Common myeloid progenitor, CD34-positive (primary cell): ENCODE measurements around the gene KCNJ18.
"Not testable (repeated sequence)": the region's sequence is repeated elsewhere in the genome, so short reads cannot be mapped to it uniquely, and the experiment has no call there.

ENCODE experiments used
- CTCF ChIA-PET: fragments of 350-600 bp; sonication (Branson Sonifier 250); formaldehyde crosslinking; loops from one replicate; lab custom pipeline; 2021; ENCODE audit warnings: antibody characterized with exemption; lab: Charles Lee
- POLR2A ChIA-PET: fragments of 350-600 bp; sonication (Branson Sonifier 250); formaldehyde crosslinking; loops from one replicate; lab custom pipeline; 2021; ENCODE audit warnings: antibody characterized with exemption; lab: Charles Lee
- DNase-seq, 3 donors: peaks; one replicate each; pipeline versions ENCODE4 v3.0.0 to v3.0.0-alpha.2; 2013
- H3K27ac ChIP-seq, 2 experiments: 1 replicate in 1 of 2; 2 replicates in 1 of 2; pipeline ENCODE4 v1.7.0; 2013; ENCODE audit warnings: inconsistent platforms in 2 of 2, low read length in 2 of 2, mild to moderate bottlenecking in 2 of 2, low read depth in 1 of 2, moderate library complexity in 1 of 2; ENCODE audit not compliant: severe bottlenecking in 2 of 2, insufficient read depth in 1 of 2, poor library complexity in 1 of 2
- H3K27me3 ChIP-seq, 5 experiments: replicated peaks in 2 of 5; 1 replicate in 3 of 5; 2 replicates in 2 of 5; pipeline versions ENCODE4 v1.6.1 to v1.7.0; 2013; ENCODE audit warnings: low read length in 4 of 5, mild to moderate bottlenecking in 2 of 5, moderate library complexity in 2 of 5, inconsistent platforms in 1 of 5; ENCODE audit not compliant: insufficient read depth in 5 of 5, control insufficient read depth in 4 of 5
- H3K36me3 ChIP-seq, 4 experiments: 1 replicate in 2 of 4; 2 replicates in 2 of 4; pipeline versions ENCODE4 v1.6.1 to v1.7.0; 2013; ENCODE audit warnings: low read length in 3 of 4, control low read depth in 1 of 4, mild to moderate bottlenecking in 1 of 4; ENCODE audit not compliant: control insufficient read depth in 4 of 4, insufficient read depth in 4 of 4
- H3K4me1 ChIP-seq, 4 experiments: 1 replicate in 3 of 4; 2 replicates in 1 of 4; pipeline versions ENCODE4 v1.6.1 to v1.7.1; 2013; ENCODE audit warnings: low read length in 3 of 4, mild to moderate bottlenecking in 3 of 4, control low read depth in 1 of 4, inconsistent platforms in 1 of 4, moderate library complexity in 1 of 4; ENCODE audit not compliant: control insufficient read depth in 4 of 4, insufficient read depth in 4 of 4; ENCODE audit errors: control extremely low read depth in 1 of 4
- H3K4me3 ChIP-seq, 7 experiments: 1 replicate in 4 of 7; 2 replicates in 3 of 7; pipeline versions ENCODE4 v1.5.1 to v1.7.0; 2013; ENCODE audit warnings: mild to moderate bottlenecking in 7 of 7, low read length in 6 of 7, moderate library complexity in 6 of 7, inconsistent platforms in 2 of 7, low read depth in 2 of 7, control low read depth in 1 of 7; ENCODE audit not compliant: insufficient read depth in 4 of 7, control insufficient read depth in 1 of 7; ENCODE audit errors: extremely low read depth in 1 of 7
- H3K9me3 ChIP-seq, 5 experiments: 1 replicate in 4 of 5; 2 replicates in 1 of 5; pipeline versions ENCODE4 v1.6.1 to v1.7.1; 2013; ENCODE audit warnings: low read length in 4 of 5, mild to moderate bottlenecking in 2 of 5, inconsistent platforms in 1 of 5, low read depth in 1 of 5, moderate library complexity in 1 of 5; ENCODE audit not compliant: control insufficient read depth in 4 of 5, insufficient read depth in 2 of 5; ENCODE audit errors: control extremely low read depth in 1 of 5
- WGBS: methylation state at CpG from one replicate; pipeline ENCODE4 v1.1.5; 2013; ENCODE audit not compliant: insufficient coverage; 5-methylcytosine and 5-hydroxymethylcytosine counted together

Gene KCNJ18

GRCh38 chr17:21699124-21699523 lies 6.8 kb downstream of the KCNJ18 start:
- CTCF ChIA-PET, H3K36me3 ChIP-seq, H3K27me3 ChIP-seq, H3K27ac ChIP-seq, H3K9me3 ChIP-seq, H3K4me3 ChIP-seq, POLR2A ChIA-PET, DNase-seq, H3K4me1 ChIP-seq: not testable (repeated sequence)
- WGBS = 100% methylated on average over 2 of the region's 4 CpGs

GRCh38 chr17:21699573-21700236 lies 7.4 kb downstream of the KCNJ18 start:
- H3K36me3 ChIP-seq, H3K27ac ChIP-seq, CTCF ChIA-PET, H3K9me3 ChIP-seq, DNase-seq, H3K4me3 ChIP-seq, H3K27me3 ChIP-seq, POLR2A ChIA-PET, H3K4me1 ChIP-seq: not testable (repeated sequence)
- WGBS = 80% methylated on average over 8 of the region's 16 CpGs

GRCh38 chr17:21701090-21701489 lies 8.8 kb downstream of the KCNJ18 start:
- CTCF ChIA-PET, H3K27me3 ChIP-seq, H3K4me3 ChIP-seq, DNase-seq, H3K36me3 ChIP-seq, H3K27ac ChIP-seq, POLR2A ChIA-PET, H3K4me1 ChIP-seq: not testable (repeated sequence)
- H3K9me3 ChIP-seq = peaks cover 0 to 14% (median 0%) of the 10 kb centered on the region in 5 experiments
- WGBS = no CpG with 5 or more reads among the region's 6 CpGs

GRCh38 chr17:21702029-21702428 lies 9.7 kb downstream of the KCNJ18 start:
- WGBS = 88% methylated on average over 1 of the region's 8 CpGs

GRCh38 chr17:21702521-21702920 lies 10.2 kb downstream of the KCNJ18 start:
- H3K36me3 ChIP-seq, H3K27me3 ChIP-seq, CTCF ChIA-PET, DNase-seq, POLR2A ChIA-PET, H3K27ac ChIP-seq, H3K4me1 ChIP-seq, H3K4me3 ChIP-seq: not testable (repeated sequence)
- WGBS = 86% methylated on average over 2 of the region's 22 CpGs
- H3K9me3 ChIP-seq = peaks cover 0 to 12% (median 0%) of the 10 kb centered on the region in 5 experiments

More at GRCh38 chr17:21702029-21702428, 9.7 kb downstream of the KCNJ18 start:
- H3K27ac ChIP-seq, DNase-seq, H3K27me3 ChIP-seq, POLR2A ChIA-PET, CTCF ChIA-PET, H3K36me3 ChIP-seq, H3K4me1 ChIP-seq, H3K4me3 ChIP-seq: not testable (repeated sequence)
- H3K9me3 ChIP-seq = peaks cover 0 to 14% (median 0%) of the 10 kb centered on the region in 5 experiments

- POLR2A ChIA-PET, H3K27ac ChIP-seq, DNase-seq, H3K36me3 ChIP-seq, CTCF ChIA-PET, H3K4me1 ChIP-seq, H3K27me3 ChIP-seq, H3K4me3 ChIP-seq: not testable (repeated sequence)
- peaks cover 0 to 16% (median 0%) of the 10 kb centered on the region in 5 experiments for H3K9me3 ChIP-seq
- 89% methylated on average over 16 of the region's 51 CpGs for WGBS
Measured at GRCh38 chr17:21702940-21703640, 10.8 kb downstream of the KCNJ18 start.
